SK-N-SH (cell line): ENCODE results near the gene UBTD1.

Experiments
- CTCF ChIP-seq: fragments of 200-600 bp; sonication (generic); IDR thresholded peaks from 2 replicates; pipeline ENCODE4 v1.6.1; 2017; ENCODE audit warnings: antibody characterized with exemption, mild to moderate bottlenecking, moderate library complexity
- GABPA ChIP-seq: IDR thresholded peaks from 2 replicates; pipeline ENCODE4 v1.4.0; 2012; ENCODE audit warnings: low read depth, mild to moderate bottlenecking
- NFIC ChIP-seq: IDR thresholded peaks from 2 replicates; pipeline ENCODE4 v1.4.0; 2012; ENCODE audit warnings: borderline replicate concordance
- REST ChIP-seq: IDR thresholded peaks from 2 replicates; pipeline ENCODE4 v1.6.1; 2012; ENCODE audit warnings: mild to moderate bottlenecking, low read depth, low read length, moderate library complexity
- SIN3A ChIP-seq: IDR thresholded peaks from 2 replicates; pipeline ENCODE4 v1.6.1; 2012; ENCODE audit warnings: low read depth, mild to moderate bottlenecking, low read length, moderate library complexity, borderline replicate concordance
- SMC3 ChIP-seq: IDR thresholded peaks from 2 replicates; pipeline ENCODE4 v1.6.1; 2012; ENCODE audit warnings: low read depth, low read length, improper control_type of control experiment
- TAF1 ChIP-seq: IDR thresholded peaks from 2 replicates; pipeline ENCODE4 v1.6.1; 2012; ENCODE audit warnings: low read depth, mild to moderate bottlenecking, low read length, moderate library complexity, borderline replicate concordance
- TEAD4 ChIP-seq: IDR thresholded peaks from 2 replicates; pipeline ENCODE4 v1.4.0; 2012; ENCODE audit warnings: mild to moderate bottlenecking, borderline replicate concordance; ENCODE audit not compliant: insufficient read depth
- YY1 ChIP-seq: IDR thresholded peaks from 2 replicates; pipeline ENCODE4 v1.4.0; 2012; ENCODE audit warnings: low read depth, mild to moderate bottlenecking
- TF ChIP-seq, protein P1 (sequence below): IDR thresholded peaks from 2 replicates; pipeline ENCODE4 v1.4.0; 2012; ENCODE audit warnings: low read depth, borderline replicate concordance

- TF ChIP-seq SMC3 = no peak
- no peak for TF ChIP-seq YY1
- TF ChIP-seq CTCF = no peak
- TF ChIP-seq REST = no peak
- TF ChIP-seq, protein P1, sequence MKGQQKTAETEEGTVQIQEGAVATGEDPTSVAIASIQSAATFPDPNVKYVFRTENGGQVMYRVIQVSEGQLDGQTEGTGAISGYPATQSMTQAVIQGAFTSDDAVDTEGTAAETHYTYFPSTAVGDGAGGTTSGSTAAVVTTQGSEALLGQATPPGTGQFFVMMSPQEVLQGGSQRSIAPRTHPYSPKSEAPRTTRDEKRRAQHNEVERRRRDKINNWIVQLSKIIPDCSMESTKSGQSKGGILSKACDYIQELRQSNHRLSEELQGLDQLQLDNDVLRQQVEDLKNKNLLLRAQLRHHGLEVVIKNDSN = no peak
- TF ChIP-seq SIN3A = no peak
- TF ChIP-seq NFIC = no peak
- no peak for TF ChIP-seq TAF1
- TF ChIP-seq TEAD4 = no peak
- TF ChIP-seq GABPA = no peak
Measured at GRCh38 chr10:97563337-97563736, 64.6 kb downstream of the UBTD1 start.
